WTC11 (cell line): Measurements from ENCODE around the gene OSBPL10.

Experiments used
- ELF4 ChIP-seq: sonication (generic); formaldehyde crosslinking; IDR thresholded peaks from 2 replicates; pipeline ENCODE4 v1.8.1; 2022; ENCODE audit warnings: low read depth, mild to moderate bottlenecking, moderate library complexity, missing genetic modification reagents
- SP1 ChIP-seq: sonication (generic); formaldehyde crosslinking; conservative IDR thresholded peaks from 2 replicates; pipeline ENCODE4 v1.8.1; 2022; ENCODE audit warnings: missing genetic modification reagents
- ZNF263 ChIP-seq: sonication (generic); formaldehyde crosslinking; IDR thresholded peaks from 2 replicates; pipeline ENCODE4 v1.8.1; 2022; ENCODE audit warnings: low read depth, mild to moderate bottlenecking, moderate library complexity, missing genetic modification reagents
- TF ChIP-seq, protein P1 (sequence below): sonication (generic); formaldehyde crosslinking; IDR thresholded peaks from 2 replicates; pipeline ENCODE4 v1.8.0; 2022; ENCODE audit warnings: mild to moderate bottlenecking, missing genetic modification reagents
- TF ChIP-seq, protein P2 (sequence below): fragments of 200-600 bp; IDR thresholded peaks from 2 replicates; pipeline ENCODE4 v1.8.0; 2022; ENCODE audit warnings: antibody characterized with exemption

DNA sequence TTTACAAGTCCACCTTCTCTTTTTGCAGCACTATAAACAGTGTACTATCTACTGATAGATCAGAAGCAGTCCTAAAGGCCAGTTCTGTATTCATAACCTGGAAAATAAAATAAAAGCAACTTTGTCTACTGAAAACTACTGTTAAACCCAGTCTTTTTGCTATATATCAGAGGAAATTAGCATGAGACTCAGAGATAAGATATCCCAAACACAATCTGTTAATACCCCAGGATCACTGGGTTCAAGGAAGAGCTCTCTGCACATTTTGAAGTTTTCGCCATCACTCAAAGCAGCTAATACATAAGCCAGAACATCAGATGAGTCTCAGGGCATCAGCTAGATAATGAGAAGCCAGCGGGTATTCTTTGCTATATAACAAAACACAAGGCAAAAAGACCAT, 21.8 kb downstream of the OSBPL10 start:
- TF ChIP-seq ELF4 (no peak), ZNF263 (no peak), SP1 (CRISPR knock-in tag) (no peak)
- TF ChIP-seq, protein P1, sequence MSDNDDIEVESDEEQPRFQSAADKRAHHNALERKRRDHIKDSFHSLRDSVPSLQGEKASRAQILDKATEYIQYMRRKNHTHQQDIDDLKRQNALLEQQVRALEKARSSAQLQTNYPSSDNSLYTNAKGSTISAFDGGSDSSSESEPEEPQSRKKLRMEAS (CRISPR knock-in tag) = no peak
- TF ChIP-seq, protein P2, sequence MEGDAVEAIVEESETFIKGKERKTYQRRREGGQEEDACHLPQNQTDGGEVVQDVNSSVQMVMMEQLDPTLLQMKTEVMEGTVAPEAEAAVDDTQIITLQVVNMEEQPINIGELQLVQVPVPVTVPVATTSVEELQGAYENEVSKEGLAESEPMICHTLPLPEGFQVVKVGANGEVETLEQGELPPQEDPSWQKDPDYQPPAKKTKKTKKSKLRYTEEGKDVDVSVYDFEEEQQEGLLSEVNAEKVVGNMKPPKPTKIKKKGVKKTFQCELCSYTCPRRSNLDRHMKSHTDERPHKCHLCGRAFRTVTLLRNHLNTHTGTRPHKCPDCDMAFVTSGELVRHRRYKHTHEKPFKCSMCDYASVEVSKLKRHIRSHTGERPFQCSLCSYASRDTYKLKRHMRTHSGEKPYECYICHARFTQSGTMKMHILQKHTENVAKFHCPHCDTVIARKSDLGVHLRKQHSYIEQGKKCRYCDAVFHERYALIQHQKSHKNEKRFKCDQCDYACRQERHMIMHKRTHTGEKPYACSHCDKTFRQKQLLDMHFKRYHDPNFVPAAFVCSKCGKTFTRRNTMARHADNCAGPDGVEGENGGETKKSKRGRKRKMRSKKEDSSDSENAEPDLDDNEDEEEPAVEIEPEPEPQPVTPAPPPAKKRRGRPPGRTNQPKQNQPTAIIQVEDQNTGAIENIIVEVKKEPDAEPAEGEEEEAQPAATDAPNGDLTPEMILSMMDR = no peak
